Mucosa of descending colon (tissue), 3 donors: ENCODE results near the gene CFAP119. TPM values are rescaled to one million over a fixed set of nuclear protein-coding genes. Genes with fewer than 3 reads are reported as not detected.

Experiments used
- ATAC-seq: fragments of 200-7000 bp; cut with Tn5 transposase; one replicate; pipeline ENCODE4 v1.9.1; 2020; ENCODE audit warnings: mild to moderate bottlenecking, moderate library complexity
- DNase-seq, 3 donors: peaks; one replicate each; pipeline ENCODE4 v3.0.0-alpha.2; 2020
- H3K36me3 ChIP-seq: fragments of 200-600 bp; one replicate; pipeline ENCODE4 v1.8.0; 2021; ENCODE audit warnings: low read depth, mild to moderate bottlenecking
- H3K4me1 ChIP-seq: fragments of 200-600 bp; one replicate; pipeline ENCODE4 v1.8.0; 2021; ENCODE audit warnings: low read depth, mild to moderate bottlenecking
- H3K4me3 ChIP-seq: fragments of 200-600 bp; one replicate; pipeline ENCODE4 v1.8.0; 2021; ENCODE audit warnings: mild to moderate bottlenecking
- H3K9me3 ChIP-seq: fragments of 200-600 bp; one replicate; pipeline ENCODE4 v1.8.0; 2021; ENCODE audit warnings: mild to moderate bottlenecking
- intact Hi-C, 2 donors: fragments of 100-400 bp; cut with DNase I in 1 of 2; cut with micrococcal nuclease in 1 of 2; formaldehyde crosslinking; loops; one replicate each; pipeline versions ENCODE4 v1.11.0 to v1.11.1; 2022; cut with DNase I, micrococcal nuclease
- total RNA-seq, 3 donors: library from RNA; stranded (reverse); fragmentation: NEBNext Ultra II Directional in 2 of 3; extraction: Animal tissue kit (Norgen Biotek cat#: 25700) in 2 of 3; gene quantifications; one replicate each; pipeline versions ENCODE4 v1.2.1 to v1.2.4, GENCODE V29; 2021 to 2023
- TF ChIP-seq, protein P1 (sequence below): fragments of 200-600 bp; IDR thresholded peaks from one replicate; pipeline ENCODE4 v1.8.0; 2022; ENCODE audit warnings: antibody characterized with exemption, mild to moderate bottlenecking
- donor health status: DM: no; HTN: no; CAD: no; lungs with moderate emphysema.
- donor health status: DM: no; HTN: no; CAD: no.
- donor health status: DM: no; HTN: yes; CAD: no.

The CFAP119 gene
- total RNA-seq, 3 donors from 2014 or later, result 4.6 to 5.5 (median 5.1) TPM

DNA sequence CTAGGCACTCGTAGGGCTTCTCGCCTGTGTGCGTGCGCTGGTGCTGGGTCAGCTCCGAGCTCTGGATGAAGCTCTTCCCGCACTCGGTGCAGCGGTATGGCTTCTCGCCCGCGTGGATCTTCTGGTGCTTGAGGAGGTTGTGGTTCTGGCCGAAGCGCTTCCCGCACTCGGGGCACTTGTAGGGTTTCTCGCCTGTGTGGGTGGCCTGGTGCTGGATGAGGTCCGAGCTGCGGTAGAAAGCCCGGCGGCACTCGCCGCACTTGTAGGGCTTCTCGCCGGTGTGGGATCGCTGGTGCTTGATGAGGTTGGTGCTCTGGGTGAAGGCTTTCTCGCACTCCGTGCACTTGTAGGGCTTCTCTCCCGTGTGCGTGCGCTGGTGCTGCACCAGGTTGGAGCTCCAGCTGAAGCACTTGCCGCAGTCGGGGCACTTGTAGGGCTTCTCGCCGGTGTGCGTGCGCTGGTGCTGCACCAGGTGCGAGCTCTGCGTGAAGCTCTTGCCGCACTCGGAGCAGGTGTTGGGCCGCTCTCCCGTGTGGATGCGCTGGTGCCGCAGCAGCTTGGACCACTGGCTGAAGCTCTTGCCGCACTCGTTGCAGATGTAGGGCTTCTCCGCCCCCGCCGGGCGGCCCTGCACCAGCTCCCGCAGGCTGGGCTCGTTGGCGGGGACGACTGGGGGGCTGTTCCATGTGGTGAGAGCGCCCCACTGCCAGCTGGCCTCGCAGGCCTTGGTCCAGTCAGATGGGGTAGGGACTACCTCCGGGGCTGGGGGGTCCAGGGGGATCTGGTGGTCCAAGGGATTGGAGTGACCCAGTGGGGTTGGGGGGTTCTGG, 21.6 kb upstream of the CFAP119 start:
- intact Hi-C loops, result no loop called here
- H3K4me3 ChIP-seq, result no peak overlapping the region
- DNase-seq, result no peak
- peaks cover 10% of the 10 kb centered on the region for H3K4me1 ChIP-seq
- no peaks in the 10 kb centered on the region for H3K36me3 ChIP-seq
- no peaks in the 10 kb centered on the region for H3K9me3 ChIP-seq
- TF ChIP-seq, protein P1, sequence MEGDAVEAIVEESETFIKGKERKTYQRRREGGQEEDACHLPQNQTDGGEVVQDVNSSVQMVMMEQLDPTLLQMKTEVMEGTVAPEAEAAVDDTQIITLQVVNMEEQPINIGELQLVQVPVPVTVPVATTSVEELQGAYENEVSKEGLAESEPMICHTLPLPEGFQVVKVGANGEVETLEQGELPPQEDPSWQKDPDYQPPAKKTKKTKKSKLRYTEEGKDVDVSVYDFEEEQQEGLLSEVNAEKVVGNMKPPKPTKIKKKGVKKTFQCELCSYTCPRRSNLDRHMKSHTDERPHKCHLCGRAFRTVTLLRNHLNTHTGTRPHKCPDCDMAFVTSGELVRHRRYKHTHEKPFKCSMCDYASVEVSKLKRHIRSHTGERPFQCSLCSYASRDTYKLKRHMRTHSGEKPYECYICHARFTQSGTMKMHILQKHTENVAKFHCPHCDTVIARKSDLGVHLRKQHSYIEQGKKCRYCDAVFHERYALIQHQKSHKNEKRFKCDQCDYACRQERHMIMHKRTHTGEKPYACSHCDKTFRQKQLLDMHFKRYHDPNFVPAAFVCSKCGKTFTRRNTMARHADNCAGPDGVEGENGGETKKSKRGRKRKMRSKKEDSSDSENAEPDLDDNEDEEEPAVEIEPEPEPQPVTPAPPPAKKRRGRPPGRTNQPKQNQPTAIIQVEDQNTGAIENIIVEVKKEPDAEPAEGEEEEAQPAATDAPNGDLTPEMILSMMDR, result no peak
- ATAC-seq, result no peak

DNA sequence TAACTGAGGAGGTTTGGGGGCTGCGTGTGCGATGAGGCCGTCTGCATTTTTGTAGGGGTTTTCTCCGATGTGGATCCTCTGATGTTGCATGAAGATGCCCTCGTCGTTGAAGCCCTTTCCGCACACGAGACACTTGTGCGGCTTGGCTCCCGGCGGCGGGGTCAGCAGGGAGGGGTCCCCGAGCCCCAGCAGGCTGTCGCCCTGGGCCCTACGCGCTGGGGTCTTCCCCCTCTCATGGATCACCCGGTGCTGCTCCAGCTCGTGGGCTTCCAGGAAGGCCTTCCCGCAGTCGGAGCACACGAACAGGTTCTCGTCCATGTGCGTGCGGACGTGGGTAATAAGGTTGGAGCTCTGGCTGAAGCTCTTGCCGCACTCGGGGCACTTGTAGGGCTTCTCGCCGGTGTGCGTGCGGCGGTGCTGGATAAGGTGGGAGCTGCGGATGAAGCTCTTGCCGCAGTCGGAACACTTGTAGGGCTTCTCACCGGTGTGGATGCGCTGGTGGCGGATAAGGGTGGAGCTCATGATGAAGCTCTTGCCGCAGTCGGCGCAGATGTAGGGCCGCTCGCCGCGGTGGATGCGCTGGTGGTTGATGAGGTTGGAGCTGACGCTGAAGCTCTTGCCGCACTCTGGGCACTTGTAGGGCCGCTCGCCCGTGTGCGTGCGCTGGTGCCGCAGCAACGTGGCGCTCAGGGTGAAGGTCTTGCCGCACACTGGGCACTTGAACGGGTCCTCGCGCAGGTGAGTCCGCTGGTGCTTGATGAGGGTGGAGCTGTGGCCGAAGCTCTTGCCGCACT, 20.8 kb upstream of the CFAP119 start:
- intact Hi-C loops, result no loop called here
- TF ChIP-seq, protein P1, result no peak
- DNase-seq (no peak), ATAC-seq (no peak)
- H3K4me1 ChIP-seq, result peaks cover 9% of the 10 kb centered on the region
- no peak overlapping the region for H3K4me3 ChIP-seq
- H3K36me3 ChIP-seq, result no peaks in the 10 kb centered on the region
- no peaks in the 10 kb centered on the region for H3K9me3 ChIP-seq

DNA sequence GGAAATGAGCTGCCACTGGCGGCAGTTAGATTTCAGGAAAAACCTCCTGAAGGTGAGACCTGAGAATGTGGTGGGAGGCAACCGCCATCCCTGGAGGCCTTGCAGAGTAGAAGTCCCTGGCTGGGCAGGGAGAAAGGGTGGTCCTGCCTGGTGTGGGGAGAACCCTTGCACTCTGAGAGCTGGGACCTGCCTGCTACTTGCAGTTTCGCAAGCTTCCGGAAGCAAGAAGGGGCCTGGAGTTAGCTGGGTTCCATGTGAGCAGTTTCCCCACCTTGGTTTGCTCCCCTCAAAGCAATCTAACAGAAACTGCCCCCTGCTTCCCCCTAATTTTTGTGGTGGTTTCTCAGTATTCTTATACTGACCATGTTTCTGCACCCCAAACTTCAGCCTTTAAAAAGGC, 18.7 kb upstream of the CFAP119 start:
- ATAC-seq (no peak), DNase-seq (no peak)
- Histone ChIP-seq H3K9me3 (no peaks in the 10 kb centered on the region), H3K36me3 (no peaks in the 10 kb centered on the region), H3K4me1 (peaks cover 19% of the 10 kb centered on the region), H3K4me3 (no peak overlapping the region)
- intact Hi-C loops, result no loop called here
- TF ChIP-seq, protein P1, result no peak

DNA sequence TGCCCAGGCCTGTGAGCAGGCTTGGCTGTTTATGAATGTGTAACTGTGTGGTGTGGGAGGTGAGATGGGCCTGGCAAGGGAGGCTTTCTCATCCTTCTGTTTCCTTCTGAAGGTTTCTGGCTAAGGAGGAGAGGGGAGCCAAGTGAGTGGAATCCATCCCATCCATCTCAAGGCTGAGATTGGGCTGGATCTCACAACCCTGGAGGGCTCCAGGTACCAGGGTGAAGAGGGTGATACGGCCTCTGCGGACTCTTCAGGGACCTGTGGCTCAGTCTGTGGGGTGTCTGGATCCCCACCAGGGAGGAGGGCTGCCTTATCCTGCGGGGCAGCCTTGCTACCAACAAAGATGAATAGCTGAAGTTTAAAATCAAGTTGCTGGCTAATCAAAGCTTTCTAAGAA, 18.2 kb upstream of the CFAP119 start:
- TF ChIP-seq, protein P1, result no peak
- peaks cover 23% of the 10 kb centered on the region for H3K4me1 ChIP-seq
- no peaks in the 10 kb centered on the region for H3K36me3 ChIP-seq
- ATAC-seq (no peak), DNase-seq (no peak)
- no peaks in the 10 kb centered on the region for H3K9me3 ChIP-seq
- intact Hi-C loops, result no loop called here
- H3K4me3 ChIP-seq, result no peak overlapping the region

DNA sequence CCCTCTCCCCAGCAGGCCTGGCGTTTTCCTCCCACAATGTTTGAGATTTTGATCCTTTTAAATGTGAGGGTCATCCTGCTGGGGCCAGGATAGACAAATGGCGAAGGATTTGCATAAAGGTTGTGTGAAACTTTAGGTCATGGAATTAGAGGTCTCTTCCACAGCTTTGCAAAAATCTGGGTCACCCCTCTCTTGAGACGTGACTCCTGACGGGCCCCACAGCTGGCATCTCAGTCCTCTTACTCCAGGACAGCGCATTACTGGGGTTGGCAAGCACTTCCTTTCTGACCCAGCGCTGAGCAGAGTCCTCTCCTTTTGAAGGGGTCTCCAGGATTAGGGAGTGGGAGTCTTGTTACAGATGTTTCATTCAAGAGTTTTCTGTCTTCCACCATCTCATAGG, 17.7 kb upstream of the CFAP119 start:
- no peaks in the 10 kb centered on the region for H3K9me3 ChIP-seq
- TF ChIP-seq, protein P1, result no peak
- H3K4me3 ChIP-seq, result no peak overlapping the region
- DNase-seq (no peak), ATAC-seq (no peak)
- intact Hi-C loops, result no loop called here
- H3K36me3 ChIP-seq, result no peaks in the 10 kb centered on the region
- peaks cover 27% of the 10 kb centered on the region for H3K4me1 ChIP-seq
